HEK293 (cell line): ENCODE measurements around the gene MRPL34.

Source experiments
- CTCF ChIA-PET: fragments of 350-600 bp; formaldehyde crosslinking; extraction: SDS; loops from one replicate; lab custom pipeline; 2021; ENCODE audit warnings: antibody characterized with exemption; lab: Yijun Ruan, JAX
- POLR2A ChIA-PET: fragments of 300-600 bp; formaldehyde crosslinking; extraction: SDS; loops from one replicate; lab custom pipeline; 2020; ENCODE audit warnings: antibody characterized with exemption, inconsistent platforms; lab: Yijun Ruan, JAX
- H3K27ac ChIP-seq: fragments of 200-500 bp; sonication (Bioruptor generic); 2 replicates; pipeline ENCODE4 v1.5.1; 2014; ENCODE audit warnings: low read depth, low read length, control low read depth, inconsistent platforms; ENCODE audit errors: extremely low read depth
- H3K36me3 ChIP-seq, 2 experiments: fragments of 200-500 bp in 1 of 2; sonication (Bioruptor generic) in 1 of 2; 1 replicate in 1 of 2; 2 replicates in 1 of 2; pipeline ENCODE4 v1.5.1; 2014 to 2017; ENCODE audit warnings: inconsistent platforms in 2 of 2, low read length in 2 of 2; ENCODE audit not compliant: control insufficient read depth in 2 of 2, insufficient read depth in 1 of 2
- H3K4me1 ChIP-seq: fragments of 200-500 bp; sonication (Bioruptor generic); 2 replicates; pipeline ENCODE4 v1.5.1; 2014; ENCODE audit warnings: mild to moderate bottlenecking, low read length, inconsistent platforms; ENCODE audit not compliant: control insufficient read depth, insufficient read depth
- H3K4me3 ChIP-seq: 2 replicates; pipeline ENCODE4 v1.5.1; 2011; ENCODE audit warnings: low read depth, mild to moderate bottlenecking, control low read depth, low read length, moderate library complexity
- H3K9me3 ChIP-seq: fragments of 200-500 bp; sonication (Bioruptor generic); 2 replicates; pipeline ENCODE4 v1.5.1; 2014; ENCODE audit warnings: low read depth, low read length, inconsistent platforms; ENCODE audit not compliant: control insufficient read depth, insufficient read depth
- KLF10 ChIP-seq: fragments of 450-650 bp; IDR thresholded peaks from 2 replicates; pipeline ENCODE4 v1.5.1; 2018; ENCODE audit warnings: missing biosample characterization, mild to moderate bottlenecking, missing genetic modification characterization
- KLF16 ChIP-seq: fragments of 450-650 bp; formaldehyde crosslinking; IDR thresholded peaks from 2 replicates; pipeline ENCODE4 v1.5.1; 2017; ENCODE audit warnings: missing biosample characterization, missing genetic modification characterization
- KLF17 ChIP-seq: fragments of 450-650 bp; formaldehyde crosslinking; IDR thresholded peaks from 2 replicates; pipeline ENCODE4 v1.5.1; 2016; ENCODE audit warnings: missing biosample characterization, missing genetic modification characterization
- ZBTB26 ChIP-seq: fragments of 450-650 bp; formaldehyde crosslinking; optimal IDR thresholded peaks from 2 replicates; pipeline ENCODE3; 2016; ENCODE audit warnings: missing biosample characterization, mild to moderate bottlenecking, missing genetic modification characterization
- ZEB2 ChIP-seq: fragments of 450-650 bp; formaldehyde crosslinking; IDR thresholded peaks from 2 replicates; pipeline ENCODE4 v1.5.1; 2016; ENCODE audit warnings: missing biosample characterization, missing genetic modification characterization
- ZFHX2 ChIP-seq: fragments of 450-650 bp; formaldehyde crosslinking; conservative IDR thresholded peaks from 2 replicates; pipeline ENCODE4 v1.5.1; 2016; ENCODE audit warnings: missing biosample characterization, missing genetic modification characterization
- ZNF362 ChIP-seq: fragments of 450-650 bp; formaldehyde crosslinking; IDR thresholded peaks from 2 replicates; pipeline ENCODE4 v1.5.1; 2016; ENCODE audit warnings: missing biosample characterization, missing genetic modification characterization
- ZNF513 ChIP-seq: fragments of 450-650 bp; IDR thresholded peaks from 2 replicates; pipeline ENCODE4 v1.5.1; 2018; ENCODE audit warnings: missing biosample characterization, missing genetic modification characterization
- ZNF514 ChIP-seq: fragments of 450-650 bp; formaldehyde crosslinking; IDR thresholded peaks from 2 replicates; pipeline ENCODE4 v1.5.1; 2016; ENCODE audit warnings: missing biosample characterization, missing genetic modification characterization
- ZNF558 ChIP-seq: fragments of 450-650 bp; formaldehyde crosslinking; IDR thresholded peaks from 2 replicates; pipeline ENCODE4 v1.5.1; 2016; ENCODE audit warnings: missing biosample characterization, missing genetic modification characterization
- ZNF580 ChIP-seq: fragments of 450-650 bp; formaldehyde crosslinking; IDR thresholded peaks from 2 replicates; pipeline ENCODE4 v1.5.1; 2016; ENCODE audit warnings: missing biosample characterization, missing genetic modification characterization
- ZNF623 ChIP-seq: fragments of 450-650 bp; formaldehyde crosslinking; IDR thresholded peaks from 2 replicates; pipeline ENCODE4 v1.5.1; 2016; ENCODE audit warnings: missing biosample characterization, missing genetic modification characterization
- ZNF629 ChIP-seq: fragments of 450-650 bp; formaldehyde crosslinking; IDR thresholded peaks from 2 replicates; pipeline ENCODE4 v1.5.1; 2017; ENCODE audit warnings: missing biosample characterization, missing genetic modification characterization
- ZNF664 ChIP-seq: fragments of 450-650 bp; formaldehyde crosslinking; IDR thresholded peaks from 2 replicates; pipeline ENCODE4 v1.5.1; 2016; ENCODE audit warnings: missing biosample characterization, missing genetic modification characterization
- ZNF76 ChIP-seq: fragments of 450-650 bp; formaldehyde crosslinking; IDR thresholded peaks from 2 replicates; pipeline ENCODE4; 2016; ENCODE audit warnings: low read depth, missing biosample characterization, missing genetic modification characterization, borderline replicate concordance
- ZNF768 ChIP-seq: fragments of 450-650 bp; formaldehyde crosslinking; IDR thresholded peaks from 2 replicates; pipeline ENCODE4 v1.5.1; 2018; ENCODE audit warnings: missing biosample characterization, mild to moderate bottlenecking, missing genetic modification characterization
- TF ChIP-seq, protein P1 (sequence below): fragments of 450-650 bp; formaldehyde crosslinking; IDR thresholded peaks from 2 replicates; pipeline ENCODE4 v1.5.1; 2016; ENCODE audit warnings: missing biosample characterization, missing genetic modification characterization, low read depth
- TF ChIP-seq, protein P2 (sequence below): fragments of 450-650 bp; formaldehyde crosslinking; IDR thresholded peaks from 2 replicates; pipeline ENCODE4 v1.5.1; 2016; ENCODE audit warnings: missing biosample characterization, missing genetic modification characterization, borderline replicate concordance
- TF ChIP-seq, protein P3 (sequence below): fragments of 450-650 bp; formaldehyde crosslinking; IDR thresholded peaks from 2 replicates; pipeline ENCODE4 v1.5.1; 2016; ENCODE audit warnings: missing biosample characterization, missing genetic modification characterization

Gene MRPL34

DNA sequence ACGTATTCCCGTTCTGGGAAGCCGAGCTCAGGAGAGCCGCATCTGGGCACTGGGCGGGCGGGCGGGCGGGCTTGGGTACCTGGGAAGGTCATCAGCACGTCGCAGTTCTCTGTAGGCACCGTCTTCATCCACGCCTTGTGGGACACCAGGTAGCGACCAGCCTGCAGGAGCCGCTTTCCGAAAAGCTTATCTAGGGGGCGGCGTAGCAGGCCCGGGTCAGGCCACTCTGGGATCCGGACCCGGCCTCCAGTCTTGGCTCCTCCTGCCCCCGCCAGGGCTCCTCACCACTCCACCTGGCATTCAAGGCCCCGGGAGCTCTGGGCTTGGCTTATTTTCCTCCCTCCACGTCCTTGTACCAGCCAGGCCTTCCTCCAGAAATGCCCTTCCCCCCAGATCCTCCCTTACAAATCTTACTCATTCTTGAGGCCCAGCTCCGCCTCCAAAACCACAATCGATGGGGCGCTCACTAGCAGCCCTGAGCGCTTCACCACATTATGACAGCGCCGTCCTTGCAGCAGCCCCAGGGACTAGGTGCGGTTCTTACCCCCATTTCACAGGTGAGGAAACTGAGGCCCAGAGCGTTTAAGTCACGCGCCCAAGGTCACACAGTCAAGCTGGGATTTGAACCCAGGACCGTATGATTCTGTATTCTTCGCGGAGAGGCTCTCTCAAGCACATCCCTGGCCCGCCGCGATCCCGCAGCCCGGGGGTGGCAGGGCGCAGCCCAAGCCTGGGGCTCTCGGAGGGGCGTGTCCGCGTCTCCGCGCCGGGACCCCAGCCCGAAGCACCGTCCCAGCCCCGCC is 28.1 kb downstream of the MRPL34 start (continued):
- TF ChIP-seq ZNF580: peak; percentile 94
- TF ChIP-seq ZNF76: no peak
- no peak for TF ChIP-seq ZNF514 (tag by site-specific recombination)
- peak; percentile 54; the same call in 1 of the 2 replicates for TF ChIP-seq ZNF623 (tag by site-specific recombination)
- TF ChIP-seq KLF16 (tag by site-specific recombination): 0 out of 2 replicates have a peak, but pooled peaks have one; percentile 12
- TF ChIP-seq ZFHX2 (tag by site-specific recombination): peak; percentile 15

GRCh38 chr19:17334414-17335409 is 29.0 kb downstream of the MRPL34 start, which contains the start of gene ANO8:
Gene ANO8 (minus strand): TSS chr19:17334855. CDS start chr19:17334670, 185 bp downstream.
- H3K27ac ChIP-seq: peak within 1 kb of the TSS; percentile 57; the same call in 1 of the 2 replicates
- H3K4me1 ChIP-seq: peaks cover 8% of the 10 kb centered on the region
- POLR2A ChIA-PET: interaction anchor here (0.7 to 7.6 kb wide), 6 partner anchors 11 to 85 kb away, joined by 3 to 64 read pairs (median 4); partner anchors contain the start of genes DDA1 and MVB12A
- TF ChIP-seq ZNF513 (tag by site-specific recombination): peak; percentile 82
- TF ChIP-seq, protein P1, sequence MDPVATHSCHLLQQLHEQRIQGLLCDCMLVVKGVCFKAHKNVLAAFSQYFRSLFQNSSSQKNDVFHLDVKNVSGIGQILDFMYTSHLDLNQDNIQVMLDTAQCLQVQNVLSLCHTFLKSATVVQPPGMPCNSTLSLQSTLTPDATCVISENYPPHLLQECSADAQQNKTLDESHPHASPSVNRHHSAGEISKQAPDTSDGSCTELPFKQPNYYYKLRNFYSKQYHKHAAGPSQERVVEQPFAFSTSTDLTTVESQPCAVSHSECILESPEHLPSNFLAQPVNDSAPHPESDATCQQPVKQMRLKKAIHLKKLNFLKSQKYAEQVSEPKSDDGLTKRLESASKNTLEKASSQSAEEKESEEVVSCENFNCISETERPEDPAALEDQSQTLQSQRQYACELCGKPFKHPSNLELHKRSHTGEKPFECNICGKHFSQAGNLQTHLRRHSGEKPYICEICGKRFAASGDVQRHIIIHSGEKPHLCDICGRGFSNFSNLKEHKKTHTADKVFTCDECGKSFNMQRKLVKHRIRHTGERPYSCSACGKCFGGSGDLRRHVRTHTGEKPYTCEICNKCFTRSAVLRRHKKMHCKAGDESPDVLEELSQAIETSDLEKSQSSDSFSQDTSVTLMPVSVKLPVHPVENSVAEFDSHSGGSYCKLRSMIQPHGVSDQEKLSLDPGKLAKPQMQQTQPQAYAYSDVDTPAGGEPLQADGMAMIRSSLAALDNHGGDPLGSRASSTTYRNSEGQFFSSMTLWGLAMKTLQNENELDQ (tag by site-specific recombination): no peak
- TF ChIP-seq ZEB2: peak; percentile 98
- TF ChIP-seq, protein P2, sequence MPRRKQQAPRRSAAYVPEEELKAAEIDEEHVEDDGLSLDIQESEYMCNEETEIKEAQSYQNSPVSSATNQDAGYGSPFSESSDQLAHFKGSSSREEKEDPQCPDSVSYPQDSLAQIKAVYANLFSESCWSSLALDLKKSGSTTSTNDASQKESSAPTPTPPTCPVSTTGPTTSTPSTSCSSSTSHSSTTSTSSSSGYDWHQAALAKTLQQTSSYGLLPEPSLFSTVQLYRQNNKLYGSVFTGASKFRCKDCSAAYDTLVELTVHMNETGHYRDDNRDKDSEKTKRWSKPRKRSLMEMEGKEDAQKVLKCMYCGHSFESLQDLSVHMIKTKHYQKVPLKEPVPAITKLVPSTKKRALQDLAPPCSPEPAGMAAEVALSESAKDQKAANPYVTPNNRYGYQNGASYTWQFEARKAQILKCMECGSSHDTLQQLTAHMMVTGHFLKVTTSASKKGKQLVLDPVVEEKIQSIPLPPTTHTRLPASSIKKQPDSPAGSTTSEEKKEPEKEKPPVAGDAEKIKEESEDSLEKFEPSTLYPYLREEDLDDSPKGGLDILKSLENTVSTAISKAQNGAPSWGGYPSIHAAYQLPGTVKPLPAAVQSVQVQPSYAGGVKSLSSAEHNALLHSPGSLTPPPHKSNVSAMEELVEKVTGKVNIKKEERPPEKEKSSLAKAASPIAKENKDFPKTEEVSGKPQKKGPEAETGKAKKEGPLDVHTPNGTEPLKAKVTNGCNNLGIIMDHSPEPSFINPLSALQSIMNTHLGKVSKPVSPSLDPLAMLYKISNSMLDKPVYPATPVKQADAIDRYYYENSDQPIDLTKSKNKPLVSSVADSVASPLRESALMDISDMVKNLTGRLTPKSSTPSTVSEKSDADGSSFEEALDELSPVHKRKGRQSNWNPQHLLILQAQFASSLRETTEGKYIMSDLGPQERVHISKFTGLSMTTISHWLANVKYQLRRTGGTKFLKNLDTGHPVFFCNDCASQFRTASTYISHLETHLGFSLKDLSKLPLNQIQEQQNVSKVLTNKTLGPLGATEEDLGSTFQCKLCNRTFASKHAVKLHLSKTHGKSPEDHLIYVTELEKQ (tag by site-specific recombination): peak; percentile 94; the same call in 1 of the 2 replicates
- peak; percentile 98 for TF ChIP-seq ZNF629 (tag by site-specific recombination)
- peak; percentile 63; the same call in 1 of the 2 replicates for TF ChIP-seq ZNF558 (tag by site-specific recombination)
- no peak for TF ChIP-seq ZNF362 (tag by site-specific recombination)
- TF ChIP-seq, protein P3, sequence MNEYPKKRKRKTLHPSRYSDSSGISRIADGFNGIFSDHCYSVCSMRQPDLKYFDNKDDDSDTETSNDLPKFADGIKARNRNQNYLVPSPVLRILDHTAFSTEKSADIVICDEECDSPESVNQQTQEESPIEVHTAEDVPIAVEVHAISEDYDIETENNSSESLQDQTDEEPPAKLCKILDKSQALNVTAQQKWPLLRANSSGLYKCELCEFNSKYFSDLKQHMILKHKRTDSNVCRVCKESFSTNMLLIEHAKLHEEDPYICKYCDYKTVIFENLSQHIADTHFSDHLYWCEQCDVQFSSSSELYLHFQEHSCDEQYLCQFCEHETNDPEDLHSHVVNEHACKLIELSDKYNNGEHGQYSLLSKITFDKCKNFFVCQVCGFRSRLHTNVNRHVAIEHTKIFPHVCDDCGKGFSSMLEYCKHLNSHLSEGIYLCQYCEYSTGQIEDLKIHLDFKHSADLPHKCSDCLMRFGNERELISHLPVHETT (tag by site-specific recombination): peak; percentile 99
- peak; percentile 96 for TF ChIP-seq ZBTB26
- TF ChIP-seq ZNF768 (tag by site-specific recombination): peak; percentile 74; the same call in 1 of the 2 replicates
- peak; percentile 95 for TF ChIP-seq KLF10 (tag by site-specific recombination)
- peak; percentile 99 for TF ChIP-seq KLF17 (tag by site-specific recombination)
- peak; percentile 84 for TF ChIP-seq ZNF664 (tag by site-specific recombination)

More at GRCh38 chr19:17334414-17335409, 29.0 kb downstream of the MRPL34 start, which contains the start of gene ANO8:
- peaks cover 0 to 31% of the 10 kb centered on the region in 2 experiments; a peak in 2 of 3 replicates for H3K36me3 ChIP-seq
- CTCF ChIA-PET: interaction anchor here (0.6 to 2.4 kb wide), 14 partner anchors 22 to 529 kb away, joined by 3 to 9 read pairs (median 3); partner anchors contain the start of gene MRPL34
- peak within 1 kb of the TSS; percentile 72 for H3K4me3 ChIP-seq
- no peaks in the 10 kb centered on the region for H3K9me3 ChIP-seq
